Endothelial cell of umbilical vein (primary cell): ENCODE data around the gene GRM4. TPM values are rescaled to one million over a fixed set of nuclear protein-coding genes. Genes with fewer than 3 reads are reported as not detected.

Source experiments
- BruUV-seq: library from RNA; stranded (reverse); fragments of 400-500 nt; replicated peaks from 2 replicates; lab custom pipeline; 2021; lab: Mats Ljungman, UMichigan
- CTCF ChIA-PET: fragments of 300-600, 350-600 bp; sonication (Branson Sonifier 250); formaldehyde crosslinking; loops from one replicate; lab custom pipeline; 2021; ENCODE audit warnings: antibody characterized with exemption, inconsistent platforms; lab: Charles Lee
- POLR2A ChIA-PET: fragments of 300-600, 350-600 bp; sonication (Branson Sonifier 250); formaldehyde crosslinking; loops from one replicate; lab custom pipeline; 2021; ENCODE audit warnings: antibody characterized with exemption, inconsistent platforms; lab: Charles Lee
- DNase-seq: peaks from one replicate; pipeline ENCODE4 v3.0.0-alpha.2; 2011; ENCODE audit warnings: low read depth, low spot score
- FAIRE-seq: peaks from 2 replicates; lab custom pipeline; 2011; peaks lifted over from hg19 to GRCh38; lab: Jason Lieb, UNC
- H2AFZ ChIP-seq: 2 replicates; pipeline ENCODE4 v1.6.0; 2012; ENCODE audit warnings: low read depth, low read length, control low read depth, inconsistent platforms
- H3K27ac ChIP-seq: 2 replicates; pipeline ENCODE4 v1.5.1; 2011; ENCODE audit warnings: low read depth, mild to moderate bottlenecking, control low read depth, low read length, moderate library complexity; ENCODE audit not compliant: insufficient read depth
- H3K27me3 ChIP-seq, 2 experiments: 2 replicates each; pipeline versions ENCODE4 v1.6.0 to v1.6.1; 2011; ENCODE audit warnings: low read length in 2 of 2, mixed read lengths in 1 of 2; ENCODE audit not compliant: control insufficient read depth in 2 of 2, insufficient read depth in 2 of 2
- H3K36me3 ChIP-seq, 2 experiments: 2 replicates in 1 of 2; 3 replicates in 1 of 2; pipeline ENCODE4 v1.5.1; 2011; ENCODE audit warnings: low read length in 2 of 2, mild to moderate bottlenecking in 1 of 2, moderate library complexity in 1 of 2; ENCODE audit not compliant: control insufficient read depth in 2 of 2, insufficient read depth in 2 of 2; ENCODE audit errors: extremely low read depth in 1 of 2
- H3K4me1 ChIP-seq: 3 replicates; pipeline ENCODE4 v1.5.1; 2011; ENCODE audit warnings: mild to moderate bottlenecking, low read length; ENCODE audit not compliant: control insufficient read depth, insufficient read depth; ENCODE audit errors: extremely low read depth
- H3K4me2 ChIP-seq: 2 replicates; pipeline ENCODE4 v1.6.1; 2011; ENCODE audit warnings: low read length, control low read depth, mixed read lengths; ENCODE audit not compliant: insufficient read depth
- H3K4me3 ChIP-seq, 3 experiments: fragments of 200-600 bp in 1 of 3; sonication (generic), shearing (Covaris generic) in 1 of 3; replicated peaks in 1 of 3; 2 replicates each; pipeline ENCODE4 v1.5.1; 2011 to 2016; ENCODE audit warnings: control low read depth in 3 of 3, low read length in 3 of 3, mild to moderate bottlenecking in 2 of 3, inconsistent platforms in 1 of 3, low read depth in 1 of 3, moderate library complexity in 1 of 3; ENCODE audit not compliant: insufficient read depth in 1 of 3
- H3K79me2 ChIP-seq: 2 replicates; pipeline ENCODE4 v1.6.0; 2012; ENCODE audit warnings: low read length, inconsistent platforms; ENCODE audit not compliant: control insufficient read depth, insufficient read depth
- H3K9ac ChIP-seq: replicated peaks from 2 replicates; pipeline ENCODE3; 2011; ENCODE audit warnings: low read length, control low read depth; ENCODE audit not compliant: insufficient read depth; ENCODE audit errors: extremely low read depth
- H3K9me1 ChIP-seq: replicated peaks from 3 replicates; pipeline ENCODE4 v1.6.0; 2011; ENCODE audit warnings: mild to moderate bottlenecking, low read length; ENCODE audit not compliant: control insufficient read depth, insufficient read depth; ENCODE audit errors: extremely low read depth
- H3K9me3 ChIP-seq: replicated peaks from 2 replicates; pipeline ENCODE4 v1.5.1; 2012; ENCODE audit warnings: low read length, inconsistent platforms; ENCODE audit not compliant: control insufficient read depth, insufficient read depth
- H4K20me1 ChIP-seq: replicated peaks from 2 replicates; pipeline ENCODE3; 2011; ENCODE audit warnings: mild to moderate bottlenecking, low read length; ENCODE audit not compliant: control insufficient read depth, insufficient read depth; ENCODE audit errors: extremely low read depth
- EZH2 ChIP-seq: IDR thresholded peaks from 2 replicates; pipeline ENCODE4 v1.6.1; 2012; ENCODE audit warnings: borderline replicate concordance, low read depth, mild to moderate bottlenecking, moderate library complexity, low read length, inconsistent platforms; ENCODE audit not compliant: severe bottlenecking
- FOS ChIP-seq: IDR thresholded peaks from 2 replicates; pipeline ENCODE4 v1.6.1; 2011; ENCODE audit warnings: mild to moderate bottlenecking, low read length, moderate library complexity, borderline replicate concordance; ENCODE audit not compliant: insufficient read depth
- GATA2 ChIP-seq: IDR thresholded peaks from 2 replicates; pipeline ENCODE4 v1.7.0; 2011; ENCODE audit warnings: low read depth, mild to moderate bottlenecking, moderate library complexity, mixed read lengths, low read length; ENCODE audit not compliant: insufficient read length, insufficient read depth
- JUN ChIP-seq: IDR thresholded peaks from 2 replicates; pipeline ENCODE4 v1.6.1; 2011; ENCODE audit warnings: borderline replicate concordance, low read depth; ENCODE audit not compliant: insufficient read length, insufficient read depth
- MYC ChIP-seq: IDR thresholded peaks from one replicate; pipeline ENCODE4 v1.6.1; 2011; ENCODE audit warnings: mild to moderate bottlenecking, low read depth, low read length
- POLR2A ChIP-seq: IDR thresholded peaks from 2 replicates; pipeline ENCODE4 v1.6.1; 2012; ENCODE audit warnings: low read depth, mild to moderate bottlenecking, control low read depth, low read length
- POLR2AphosphoS5 ChIP-seq: IDR thresholded peaks from 2 replicates; pipeline ENCODE4 v1.6.1; 2012; ENCODE audit warnings: low read depth, mild to moderate bottlenecking, control low read depth, low read length, moderate library complexity; ENCODE audit not compliant: insufficient read depth
- dilution Hi-C: fragments of 300-500 bp; cut with MboI; formaldehyde crosslinking; loops from one replicate; pipeline ENCODE4 v1.15.0; 2019; ENCODE audit warnings: low sequenced_read_pairs; ENCODE audit not compliant: extremely low pct_ligation_motif_present
- intact Hi-C: fragments of 100-400 bp; cut with micrococcal nuclease; formaldehyde crosslinking; loops from one replicate; pipeline ENCODE4 v1.10.0; 2022
- polyA plus RNA-seq, 4 experiments: library from polyadenylated mRNA; depleted of rRNA in 3 of 4; stranded (reverse) in 3 of 4; unstranded in 1 of 4; fragments of >200 nt; gene quantifications; 2 replicates each; pipeline versions ENCODE4 v1.2.1 to v1.2.3, GENCODE V29; 2011 to 2012; ENCODE audit warnings: missing spikeins in 1 of 4
- total RNA-seq: library from RNA; stranded (reverse); gene quantifications from 2 replicates; pipeline ENCODE4 v1.2.3, GENCODE V29; 2021
- TF ChIP-seq, protein P1 (sequence below), 2 donors: IDR thresholded peaks; 1 replicate in 1 of 2; 2 replicates in 1 of 2; pipeline ENCODE4 v1.5.1; 2011; ENCODE audit warnings: low read length in 2 of 2, mild to moderate bottlenecking in 2 of 2, moderate library complexity in 2 of 2, control low read depth in 1 of 2, inconsistent platforms in 1 of 2, low read depth in 1 of 2; ENCODE audit not compliant: insufficient read depth in 1 of 2; ENCODE audit errors: extremely low read depth in 1 of 2
- TF ChIP-seq, protein P2 (sequence below): IDR thresholded peaks from 2 replicates; pipeline ENCODE4 v1.6.1; 2011; ENCODE audit not compliant: insufficient read depth, insufficient read length

Gene GRM4
- total and polyA plus RNA-seq, 2 donors (not counting 3 experiments of a cell fraction or from before 2014, with no cell fraction given): 0.03 TPM; not detected in 1

DNA sequence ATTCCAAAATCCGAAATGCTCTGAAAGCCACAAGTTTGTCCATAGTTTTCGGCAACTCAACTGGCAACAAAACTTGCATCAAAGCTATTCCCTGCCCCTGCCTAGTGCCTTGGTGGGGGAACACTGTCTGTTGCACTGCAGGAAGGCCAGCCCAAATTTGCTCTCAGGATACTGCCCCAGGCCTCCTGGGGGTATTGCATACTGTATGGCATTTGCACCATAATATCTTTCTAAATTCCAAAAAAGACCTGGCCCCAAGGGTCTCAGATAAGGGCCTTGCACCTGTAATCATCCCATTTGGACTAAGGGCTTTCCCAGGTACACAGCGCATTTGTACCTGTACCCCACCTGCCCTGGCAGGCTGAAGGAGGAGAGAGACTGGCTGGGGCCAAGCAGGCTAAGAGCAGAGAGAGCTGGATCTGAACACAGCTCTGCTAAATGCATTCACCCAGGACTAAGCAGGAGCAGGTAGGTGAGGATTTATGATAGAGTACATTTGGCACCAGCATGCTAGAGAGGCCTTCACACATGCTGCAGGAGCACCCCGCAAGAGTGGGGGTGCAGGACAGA, 4.0 kb upstream of the GRM4 start:
- ChIA-PET POLR2A (no interaction called here), CTCF (interaction anchor here (1.0 to 10.0 kb wide), 3 partner anchors 14 to 406 kb away, joined by 3 to 245 read pairs (median 4); no protein-coding TSS in a partner anchor)
- TF ChIP-seq FOS: no peak
- no peak for TF ChIP-seq POLR2A
- TF ChIP-seq, protein P1, sequence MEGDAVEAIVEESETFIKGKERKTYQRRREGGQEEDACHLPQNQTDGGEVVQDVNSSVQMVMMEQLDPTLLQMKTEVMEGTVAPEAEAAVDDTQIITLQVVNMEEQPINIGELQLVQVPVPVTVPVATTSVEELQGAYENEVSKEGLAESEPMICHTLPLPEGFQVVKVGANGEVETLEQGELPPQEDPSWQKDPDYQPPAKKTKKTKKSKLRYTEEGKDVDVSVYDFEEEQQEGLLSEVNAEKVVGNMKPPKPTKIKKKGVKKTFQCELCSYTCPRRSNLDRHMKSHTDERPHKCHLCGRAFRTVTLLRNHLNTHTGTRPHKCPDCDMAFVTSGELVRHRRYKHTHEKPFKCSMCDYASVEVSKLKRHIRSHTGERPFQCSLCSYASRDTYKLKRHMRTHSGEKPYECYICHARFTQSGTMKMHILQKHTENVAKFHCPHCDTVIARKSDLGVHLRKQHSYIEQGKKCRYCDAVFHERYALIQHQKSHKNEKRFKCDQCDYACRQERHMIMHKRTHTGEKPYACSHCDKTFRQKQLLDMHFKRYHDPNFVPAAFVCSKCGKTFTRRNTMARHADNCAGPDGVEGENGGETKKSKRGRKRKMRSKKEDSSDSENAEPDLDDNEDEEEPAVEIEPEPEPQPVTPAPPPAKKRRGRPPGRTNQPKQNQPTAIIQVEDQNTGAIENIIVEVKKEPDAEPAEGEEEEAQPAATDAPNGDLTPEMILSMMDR (IDR thresholded peaks at IDR 0.05; ENCODE audit: extremely low read depth in 1 of 2, insufficient read depth in 1 of 2, low read depth in 1 of 2, low read length in 2 of 2): no peak
- TF ChIP-seq JUN: no peak
- TF ChIP-seq, protein P2, sequence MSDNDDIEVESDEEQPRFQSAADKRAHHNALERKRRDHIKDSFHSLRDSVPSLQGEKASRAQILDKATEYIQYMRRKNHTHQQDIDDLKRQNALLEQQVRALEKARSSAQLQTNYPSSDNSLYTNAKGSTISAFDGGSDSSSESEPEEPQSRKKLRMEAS: no peak
- TF ChIP-seq EZH2: no peak
- no peak for TF ChIP-seq GATA2
- TF ChIP-seq MYC: no peak
- no peak for TF ChIP-seq POLR2AphosphoS5
- dilution Hi-C loops: no loop called here
- no TSS peak for BruUV-seq
- no peaks in the 10 kb centered on the region for H4K20me1 ChIP-seq
- H3K9me1 ChIP-seq: no peaks in the 10 kb centered on the region
- H3K36me3 ChIP-seq: no peaks in the 10 kb centered on the region
- no peaks in the 10 kb centered on the region for H3K79me2 ChIP-seq
- DNase-seq (no peak), FAIRE-seq (no peak)
- H3K4me1 ChIP-seq: no peaks in the 10 kb centered on the region
- H3K9ac ChIP-seq: no peak overlapping the region
- peaks cover 36 to 43% of the 10 kb centered on the region in 2 experiments for H3K27me3 ChIP-seq
- intact Hi-C loops: loop anchor here (5.0 kb wide), 1 partner anchor 113 kb away; no protein-coding TSS in a partner anchor
- H3K4me3 ChIP-seq: no peak overlapping the region
- H2AFZ ChIP-seq: no peak overlapping the region
- H3K27ac ChIP-seq: no peak overlapping the region
- H3K9me3 ChIP-seq: no peaks in the 10 kb centered on the region
- H3K4me2 ChIP-seq: no peak overlapping the region
